Endothelial cell of hepatic sinusoid (primary cell): ENCODE results near the gene CPLANE2.

ENCODE experiments used
- in situ Hi-C: cut with HindIII; loops from 2 replicates; pipeline ENCODE4 v1.10.0; 2017; ENCODE audit warnings: low sequenced_read_pairs

CPLANE2 gene

GRCh38 chr1:16249596-16250241 lies 12.7 kb upstream of the CPLANE2 start:
- in situ Hi-C loops, result loop anchor here (5.0 kb wide), 1 partner anchor 43 kb away; no protein-coding TSS in a partner anchor

DNA sequence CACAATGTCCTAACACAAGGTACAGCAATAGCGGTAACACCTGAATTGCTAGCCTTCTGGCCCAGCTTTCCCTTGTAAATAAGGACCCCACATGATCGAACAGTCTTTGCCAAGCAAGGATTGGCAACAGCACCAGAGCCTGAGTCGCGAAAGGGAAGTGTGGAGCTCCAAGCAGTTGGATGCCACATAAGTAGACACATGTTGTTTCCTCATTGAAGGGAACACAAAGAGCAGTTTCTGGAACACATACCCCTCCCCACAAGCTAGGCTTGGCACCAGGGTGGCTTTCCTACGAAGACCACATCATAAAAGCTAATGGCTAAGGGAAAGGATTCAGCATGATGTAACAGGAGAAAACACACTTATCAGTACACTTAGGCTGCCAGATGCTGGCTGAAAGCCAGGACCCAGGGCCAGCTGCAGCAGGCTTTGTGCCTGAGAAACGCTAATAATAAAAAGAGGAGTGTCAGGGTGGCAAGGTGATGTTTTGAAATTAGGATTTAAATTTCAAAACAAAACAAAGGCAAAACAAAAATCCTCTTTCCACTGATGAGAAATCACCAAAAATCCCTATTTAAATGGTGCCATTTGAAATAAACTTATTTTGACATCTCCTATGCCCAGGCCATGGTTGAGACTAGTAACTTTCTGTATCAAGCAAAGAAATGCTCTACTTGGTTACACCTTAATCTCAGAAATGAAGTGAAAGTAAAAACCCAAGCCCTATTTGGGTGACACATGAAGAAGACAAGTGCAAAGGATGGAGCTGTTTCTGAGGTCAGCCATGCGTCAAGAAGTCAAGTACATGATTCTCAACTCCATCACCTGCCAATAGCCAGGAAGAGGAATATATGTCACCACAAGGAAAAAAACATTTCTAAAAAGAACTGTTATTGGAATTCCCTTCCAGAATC lies 11.9 kb upstream of the CPLANE2 start:
- in situ Hi-C loops, result loop anchor here (5.0 kb wide), 1 partner anchor 43 kb away; no protein-coding TSS in a partner anchor

- in situ Hi-C loops, result loop anchor here (5.0 kb wide), 1 partner anchor 44 kb away; no protein-coding TSS in a partner anchor
Measured at GRCh38 chr1:16248007-16248436, 11.0 kb upstream of the CPLANE2 start.

- in situ Hi-C loops, result loop anchor here (5.0 kb wide), 1 partner anchor 45 kb away; no protein-coding TSS in a partner anchor
Measured at GRCh38 chr1:16247441-16247840, 10.5 kb upstream of the CPLANE2 start.

DNA sequence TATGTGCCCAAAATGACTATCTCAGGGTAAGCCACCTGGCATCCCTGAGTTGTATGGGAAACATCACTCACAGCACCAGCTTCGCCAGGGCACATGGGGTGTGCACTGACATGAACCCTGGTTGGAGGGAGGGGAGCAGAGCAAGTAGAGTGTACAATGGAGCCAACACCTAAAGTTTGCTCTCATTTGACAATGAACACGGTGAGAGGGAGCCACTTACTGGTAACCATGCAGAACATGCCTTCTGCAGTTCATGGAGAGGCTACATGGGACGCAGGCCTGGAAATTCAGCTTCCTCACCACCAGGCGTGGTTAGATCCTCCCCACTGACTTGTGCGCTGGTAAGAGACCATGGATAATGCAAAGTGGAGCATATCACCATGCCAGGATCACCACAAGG lies 10.0 kb upstream of the CPLANE2 start:
- in situ Hi-C loops, result loop anchor here (5.0 kb wide), 1 partner anchor 45 kb away; no protein-coding TSS in a partner anchor

GRCh38 chr1:16246239-16246638 lies 9.3 kb upstream of the CPLANE2 start:
- in situ Hi-C loops, result loop anchor here (5.0 kb wide), 1 partner anchor 46 kb away; no protein-coding TSS in a partner anchor

- in situ Hi-C loops, result loop anchor here (5.0 kb wide), 1 partner anchor 47 kb away; no protein-coding TSS in a partner anchor
Measured at GRCh38 chr1:16245476-16246196, 8.7 kb upstream of the CPLANE2 start.

- in situ Hi-C loops, result loop anchor here (5.0 kb wide), 1 partner anchor 48 kb away; no protein-coding TSS in a partner anchor
Measured at GRCh38 chr1:16244650-16245285, 7.8 kb upstream of the CPLANE2 start.

GRCh38 chr1:16243936-16244649 lies 7.1 kb upstream of the CPLANE2 start:
- in situ Hi-C loops, result no loop called here

DNA sequence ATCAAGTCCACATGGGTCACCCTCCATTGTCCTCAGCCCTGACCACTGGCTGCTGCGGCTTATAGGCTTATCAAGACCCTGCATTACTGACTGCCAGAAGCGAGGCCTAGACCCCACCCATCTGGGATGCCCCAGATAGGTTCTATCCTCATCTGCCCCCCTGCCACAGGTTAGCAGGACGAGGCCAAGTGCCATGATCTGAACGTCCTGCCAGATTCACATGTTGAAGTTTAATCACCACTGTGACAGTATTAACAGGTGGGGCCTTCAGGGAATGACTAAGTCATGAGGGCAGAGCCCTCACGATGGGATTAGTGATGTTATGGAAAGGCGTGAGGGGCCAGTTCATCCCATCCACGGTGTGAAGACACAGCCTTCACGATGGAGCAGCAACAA lies 6.2 kb upstream of the CPLANE2 start:
- in situ Hi-C loops, result no loop called here

GRCh38 chr1:16242556-16243214 lies 5.7 kb upstream of the CPLANE2 start:
- in situ Hi-C loops, result no loop called here

GRCh38 chr1:16241221-16241708 lies 4.3 kb upstream of the CPLANE2 start:
- in situ Hi-C loops, result no loop called here

DNA sequence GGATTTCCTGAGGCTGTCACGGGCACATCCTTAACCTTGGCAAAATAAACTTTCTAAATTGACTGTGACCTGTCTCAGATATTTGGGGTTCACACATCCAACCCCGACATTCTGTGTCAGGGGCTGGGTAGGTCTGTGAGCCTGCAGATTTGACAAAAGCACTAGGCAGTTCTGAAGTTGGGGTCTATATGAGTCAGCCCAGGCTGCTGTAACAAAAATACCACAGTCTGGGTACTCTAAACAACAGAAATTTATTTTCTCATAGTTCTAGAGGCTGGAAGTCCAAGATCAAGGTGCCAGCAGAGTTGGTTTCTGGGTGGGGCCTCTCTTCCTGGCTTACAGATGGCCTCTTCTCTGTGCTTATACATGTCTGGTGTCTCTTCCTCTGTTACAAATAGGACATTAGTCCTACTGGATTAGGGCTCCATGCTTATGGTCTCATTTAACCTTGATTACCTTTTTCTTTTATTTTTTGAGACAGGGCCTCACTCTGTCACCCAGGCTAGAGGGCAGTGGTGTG lies 3.0 kb upstream of the CPLANE2 start:
- in situ Hi-C loops, result no loop called here

- in situ Hi-C loops, result no loop called here
Measured at GRCh38 chr1:16237343-16237830, 404 bp upstream of the CPLANE2 start.

- in situ Hi-C loops, result no loop called here
Measured at GRCh38 chr1:16235944-16236510, 956 bp downstream of the CPLANE2 start.

- in situ Hi-C loops, result no loop called here
Measured at GRCh38 chr1:16235347-16235746, 1.6 kb downstream of the CPLANE2 start.

DNA sequence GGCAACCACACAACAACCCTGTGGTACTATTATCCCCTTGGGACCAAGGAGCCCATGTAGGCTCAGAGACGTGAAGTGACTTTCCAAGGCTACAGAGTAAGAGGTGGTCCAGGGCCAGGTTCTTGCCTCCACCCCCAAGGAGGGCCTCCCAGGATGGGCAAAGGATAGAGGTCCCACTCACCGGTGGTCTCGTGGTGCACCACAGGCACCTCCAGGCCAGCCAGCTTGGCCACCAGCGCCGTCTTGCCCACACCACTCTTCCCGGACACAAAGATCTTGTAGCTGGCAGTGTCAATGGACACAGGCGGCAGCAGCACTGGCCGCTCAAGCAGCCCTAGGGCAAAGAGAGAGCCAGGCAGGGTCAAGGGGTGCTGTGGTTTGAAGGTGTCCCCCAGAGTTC lies 3.6 kb downstream of the CPLANE2 start:
- in situ Hi-C loops, result no loop called here

DNA sequence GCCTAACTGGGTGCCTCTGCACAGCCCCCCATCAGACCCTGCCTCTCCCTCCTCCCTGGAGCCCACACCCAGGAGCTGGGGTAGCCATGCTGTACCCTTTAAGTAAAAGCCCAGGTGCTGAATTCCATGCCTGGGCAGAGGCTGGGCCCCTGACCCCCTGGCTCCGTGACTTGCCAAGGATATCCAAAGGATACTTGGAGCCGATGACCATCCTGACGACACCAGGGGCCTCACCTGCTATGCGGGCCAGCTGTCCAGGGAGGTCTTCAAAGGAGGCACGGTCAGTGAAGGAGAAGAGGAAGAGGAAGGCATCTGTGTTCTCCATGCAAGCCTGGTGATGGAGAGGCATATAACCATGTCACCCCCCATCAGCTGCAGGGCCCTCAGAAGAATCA lies 4.7 kb downstream of the CPLANE2 start:
- in situ Hi-C loops, result no loop called here
